Stomach (tissue), 9 donors: ENCODE measurements around the gene FDX1. TPM values are rescaled to one million over a fixed set of nuclear protein-coding genes. Genes with fewer than 3 reads are reported as not detected.
A peak's percentile ranks its signal among the peaks of the same experiment; 100 is the strongest.

Experiments used
- DNase-seq, 2 donors: peaks; one replicate each; pipeline versions ENCODE4 v3.0.0 to v3.0.0-alpha.2; 2013 to 2019
- H3K27ac ChIP-seq, 5 donors: fragments of 200-600 bp in 4 of 5; sonication (generic) in 4 of 5; one replicate each; pipeline ENCODE4 v1.5.1; 2013 to 2019; ENCODE audit warnings: mild to moderate bottlenecking in 1 of 5, moderate library complexity in 1 of 5
- H3K27me3 ChIP-seq, 3 donors: fragments of 200-600 bp; sonication (generic); one replicate each; pipeline ENCODE4 v1.5.1; 2017 to 2019; ENCODE audit warnings: mixed run types in 1 of 3
- H3K36me3 ChIP-seq, 4 donors: fragments of 200-600 bp; sonication (generic); 1 replicate in 3 of 4; 2 replicates in 1 of 4; pipeline ENCODE4 v1.5.1; 2016 to 2019
- H3K4me1 ChIP-seq, 4 donors: fragments of 200-600 bp; sonication (generic); one replicate each; pipeline ENCODE4 v1.5.1; 2016 to 2019
- H3K4me3 ChIP-seq, 4 donors: fragments of 200-600 bp; sonication (generic) in 3 of 4; one replicate each; pipeline ENCODE4 v1.5.1; 2016 to 2019; ENCODE audit warnings: mild to moderate bottlenecking in 1 of 4
- H3K9me3 ChIP-seq, 4 donors: fragments of 200-600 bp; sonication (generic); one replicate each; pipeline ENCODE4 v1.5.1; 2016 to 2019
- EP300 ChIP-seq: sonication (generic); formaldehyde crosslinking; IDR thresholded peaks from one replicate; pipeline ENCODE4 v1.6.1; 2017; ENCODE audit warnings: antibody characterized with exemption
- POLR2A ChIP-seq, 4 donors: fragments of 450-650 bp; IDR thresholded peaks; one replicate each; pipeline ENCODE4 v1.6.1; 2016; ENCODE audit warnings: antibody characterized with exemption in 4 of 4, control low read depth in 2 of 4, mild to moderate bottlenecking in 1 of 4, moderate library complexity in 1 of 4
- POLR2AphosphoS5 ChIP-seq, 3 donors: sonication (generic); formaldehyde crosslinking; IDR thresholded peaks; one replicate each; pipeline ENCODE4 v1.6.1; 2016; ENCODE audit warnings: antibody characterized with exemption in 3 of 3
- WGBS, 5 donors: extraction: QIAGEN DNeasy Blood & Tissue Kit in 3 of 5; methylation state at CpG; one replicate each; pipeline versions ENCODE4 v1.1.5 to v1.1.7; 2013 to 2018; 5-methylcytosine and 5-hydroxymethylcytosine counted together
- intact Hi-C: fragments of 100-400 bp; cut with DNase I; formaldehyde crosslinking; loops from one replicate; pipeline ENCODE4 v1.15.1; 2023; ENCODE audit warnings: low total_unique reads
- polyA plus RNA-seq, 3 donors: library from polyadenylated mRNA; stranded (reverse); fragments of 200-250 nt; gene quantifications; one replicate each; pipeline ENCODE4 v1.2.3, GENCODE V29; 2013
- total RNA-seq, 5 donors: library from RNA; depleted of rRNA; stranded (reverse); fragments of >200 nt; gene quantifications; one replicate each; pipeline versions ENCODE4 v1.1.0 to v1.2.3, GENCODE V29; 2014 to 2016
- TF ChIP-seq, protein P1 (sequence below), 7 experiments: fragments of 450-650 bp in 4 of 7; fragments of 200-600 bp in 3 of 7; sonication (generic) in 3 of 7; IDR thresholded peaks; one replicate each; pipeline ENCODE4 v1.5.1; 2016 to 2019; ENCODE audit warnings: antibody characterized with exemption in 7 of 7, control low read depth in 2 of 7, mild to moderate bottlenecking in 1 of 7
- donor health status: healthy with polysubstance abuse.
- donor health status: Bipolar disorder and iron deficiency.
- donor health status: healthy.

FDX1 gene
- total and polyA plus RNA-seq, 8 donors: 0.58 to 78.8 (median 22.8) TPM

DNA sequence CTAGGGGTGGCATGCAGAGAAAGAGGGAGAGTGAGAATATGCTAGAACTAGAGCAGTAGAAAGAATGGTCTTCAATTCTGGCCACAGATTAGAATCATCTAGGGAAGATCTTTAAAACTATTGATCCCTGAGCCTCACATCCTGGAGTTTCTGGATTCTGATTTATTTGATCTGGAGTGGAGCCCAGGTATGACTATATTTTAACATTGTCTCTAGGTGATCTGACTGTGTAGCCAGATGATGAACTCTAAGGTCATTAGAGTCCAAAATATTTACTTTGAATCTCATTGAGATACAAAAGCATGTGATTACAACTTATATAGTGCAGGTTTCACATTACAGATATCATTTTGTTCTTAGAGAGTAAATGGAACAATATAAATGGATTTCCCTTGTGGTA, 79.7 kb downstream of the FDX1 start:
- DNase-seq: no peak
- Histone ChIP-seq H3K27ac (no peak overlapping the region), H3K36me3 (no peaks in the 10 kb centered on the region), H3K4me1 (no peaks in the 10 kb centered on the region), H3K27me3 (no peaks in the 10 kb centered on the region), H3K9me3 (no peaks in the 10 kb centered on the region), H3K4me3 (no peak overlapping the region)
- intact Hi-C loops: no loop called here
- TF ChIP-seq EP300 (no peak), POLR2A (IDR thresholded peaks at IDR 0.05) (no peak), POLR2AphosphoS5 (IDR thresholded peaks at IDR 0.05) (no peak)
- TF ChIP-seq, protein P1, sequence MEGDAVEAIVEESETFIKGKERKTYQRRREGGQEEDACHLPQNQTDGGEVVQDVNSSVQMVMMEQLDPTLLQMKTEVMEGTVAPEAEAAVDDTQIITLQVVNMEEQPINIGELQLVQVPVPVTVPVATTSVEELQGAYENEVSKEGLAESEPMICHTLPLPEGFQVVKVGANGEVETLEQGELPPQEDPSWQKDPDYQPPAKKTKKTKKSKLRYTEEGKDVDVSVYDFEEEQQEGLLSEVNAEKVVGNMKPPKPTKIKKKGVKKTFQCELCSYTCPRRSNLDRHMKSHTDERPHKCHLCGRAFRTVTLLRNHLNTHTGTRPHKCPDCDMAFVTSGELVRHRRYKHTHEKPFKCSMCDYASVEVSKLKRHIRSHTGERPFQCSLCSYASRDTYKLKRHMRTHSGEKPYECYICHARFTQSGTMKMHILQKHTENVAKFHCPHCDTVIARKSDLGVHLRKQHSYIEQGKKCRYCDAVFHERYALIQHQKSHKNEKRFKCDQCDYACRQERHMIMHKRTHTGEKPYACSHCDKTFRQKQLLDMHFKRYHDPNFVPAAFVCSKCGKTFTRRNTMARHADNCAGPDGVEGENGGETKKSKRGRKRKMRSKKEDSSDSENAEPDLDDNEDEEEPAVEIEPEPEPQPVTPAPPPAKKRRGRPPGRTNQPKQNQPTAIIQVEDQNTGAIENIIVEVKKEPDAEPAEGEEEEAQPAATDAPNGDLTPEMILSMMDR (IDR thresholded peaks at IDR 0.05): no peak

DNA sequence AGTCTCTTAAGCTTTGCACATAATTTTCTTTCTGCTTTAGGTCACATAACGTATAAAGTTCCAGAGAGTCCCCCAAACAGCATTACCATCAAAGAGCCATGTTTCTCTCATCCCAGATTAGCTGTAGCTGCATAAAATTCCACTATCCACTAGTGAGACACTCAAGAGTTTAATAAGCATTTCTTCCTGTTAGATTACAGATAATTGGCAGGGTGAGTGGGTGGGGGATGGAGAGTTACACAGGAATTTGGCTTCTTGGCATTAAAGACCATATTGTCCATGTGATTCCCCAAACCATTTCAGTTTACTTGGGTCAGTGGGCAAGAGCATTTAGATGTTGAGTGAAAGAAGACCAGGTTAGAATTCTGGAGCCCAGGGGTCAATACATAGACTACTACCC, 82.3 kb downstream of the FDX1 start:
- intact Hi-C loops: no loop called here
- WGBS, 5 donors: 88 to 96% (median 92%) methylated on average over 1 of the region's 1 CpG
- DNase-seq: no peak
- TF ChIP-seq POLR2AphosphoS5 (IDR thresholded peaks at IDR 0.05) (no peak), EP300 (no peak), POLR2A (IDR thresholded peaks at IDR 0.05) (no peak)
- TF ChIP-seq, protein P1 (IDR thresholded peaks at IDR 0.05): no peak
- Histone ChIP-seq H3K27ac (no peak overlapping the region), H3K9me3 (no peaks in the 10 kb centered on the region), H3K4me1 (no peaks in the 10 kb centered on the region), H3K27me3 (no peaks in the 10 kb centered on the region), H3K36me3 (no peaks in the 10 kb centered on the region), H3K4me3 (no peak overlapping the region)

DNA sequence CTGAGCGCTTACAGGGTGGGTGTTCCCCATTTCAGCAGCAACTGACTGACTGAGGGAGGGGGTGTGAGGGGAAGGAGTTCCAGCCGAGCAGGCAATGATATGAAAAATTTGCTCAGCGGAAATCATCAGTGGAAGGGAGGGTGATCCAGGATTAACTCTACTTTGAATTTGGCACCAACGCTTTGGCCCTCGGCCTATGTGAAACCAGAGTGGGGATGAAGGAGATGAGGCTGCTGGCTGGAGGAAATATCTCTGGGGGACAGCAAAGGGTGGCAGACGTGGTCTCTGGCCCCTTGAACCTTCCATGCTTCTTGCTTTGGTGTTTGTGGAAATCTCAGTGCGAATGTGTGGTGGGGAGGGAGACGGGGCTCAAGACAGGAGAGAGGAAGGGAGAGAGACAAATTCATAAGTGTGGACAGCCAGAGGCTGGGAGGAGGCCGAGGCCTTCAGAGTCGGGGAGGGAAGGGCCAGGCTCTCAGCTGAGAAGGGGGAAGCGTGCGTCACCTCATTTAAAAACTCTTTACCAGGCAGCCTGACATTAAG, 83.6 kb downstream of the FDX1 start:
- Histone ChIP-seq H3K9me3 (no peaks in the 10 kb centered on the region), H3K4me3 (no peak overlapping the region), H3K36me3 (no peaks in the 10 kb centered on the region), H3K27ac (no peak overlapping the region), H3K27me3 (no peaks in the 10 kb centered on the region), H3K4me1 (no peaks in the 10 kb centered on the region)
- no peak for TF ChIP-seq EP300
- no peak for TF ChIP-seq POLR2AphosphoS5 (IDR thresholded peaks at IDR 0.05)
- TF ChIP-seq POLR2A (IDR thresholded peaks at IDR 0.05): no peak
- TF ChIP-seq, protein P1 (IDR thresholded peaks at IDR 0.05): no peak
- intact Hi-C loops: no loop called here
- 67 to 77% (median 71%) methylated on average over 12 of the region's 12 CpGs for WGBS, 5 donors
- DNase-seq: peak in 1 of 2 donors; percentile 79

DNA sequence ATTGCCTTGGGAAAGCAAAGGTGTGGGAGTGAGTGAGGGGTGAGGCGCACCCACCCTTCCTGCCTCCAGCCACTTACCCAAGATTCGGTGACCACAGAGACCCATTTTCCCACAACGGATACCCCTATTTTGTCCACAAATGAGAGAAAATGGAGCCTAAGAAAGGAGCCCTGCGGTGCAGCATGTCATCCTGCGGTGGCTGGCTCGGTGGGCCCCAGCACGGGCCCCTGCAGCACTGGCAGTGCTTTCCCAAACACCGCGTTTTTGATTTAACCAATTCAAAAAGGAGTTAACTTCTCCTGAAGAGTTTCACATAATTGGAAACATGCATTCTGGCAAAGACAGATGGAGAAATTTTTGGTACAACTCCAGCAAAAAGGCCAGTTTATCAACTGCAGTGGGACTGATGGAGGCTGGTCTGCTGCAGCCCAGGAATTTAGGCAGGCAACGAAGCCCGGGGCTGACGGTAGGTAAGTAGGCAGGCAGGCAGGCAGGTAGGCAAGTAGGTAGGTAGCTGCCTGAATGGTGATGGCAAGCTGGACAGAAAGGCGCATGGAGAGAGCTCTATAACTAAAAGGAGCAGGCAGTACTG, 84.2 kb downstream of the FDX1 start:
- DNase-seq: peak in 1 of 2 donors; percentile 50
- Histone ChIP-seq H3K27me3 (no peaks in the 10 kb centered on the region), H3K4me1 (no peaks in the 10 kb centered on the region), H3K36me3 (no peaks in the 10 kb centered on the region), H3K27ac (no peak overlapping the region), H3K9me3 (no peaks in the 10 kb centered on the region), H3K4me3 (no peak overlapping the region)
- TF ChIP-seq POLR2AphosphoS5 (IDR thresholded peaks at IDR 0.05): no peak
- no peak for TF ChIP-seq POLR2A (IDR thresholded peaks at IDR 0.05)
- no peak for TF ChIP-seq EP300
- TF ChIP-seq, protein P1 (IDR thresholded peaks at IDR 0.05): no peak
- intact Hi-C loops: no loop called here
- 76 to 86% (median 82%) methylated on average over 13 of the region's 13 CpGs for WGBS, 5 donors

Other genes with a start within 250 kb of the FDX1 start
- 100 to 1,000 TPM in 1 of 5 donors, 10 to 100 TPM in 4; 49.4 to 426 (median 65.3) TPM for gene RDX, start 133.3 kb upstream of the FDX1 start, total RNA-seq
- gene RDX, start 133.3 kb upstream of the FDX1 start, polyA plus RNA-seq: 10 to 100 TPM; 18.1 to 25.1 (median 22.8) TPM